ENCODE results near the gene CLEC16A.

CLEC16A gene

GRCh38 chr16:11181242-11181898 is 237.0 kb downstream of the CLEC16A start:
- no peak for DNase-seq (ENCODE audit: low read depth)

- DNase-seq (ENCODE audit: low read depth) = no peak
These were observed 237.5 kb downstream of the CLEC16A start for GRCh38 chr16:11181899-11182279.

DNA sequence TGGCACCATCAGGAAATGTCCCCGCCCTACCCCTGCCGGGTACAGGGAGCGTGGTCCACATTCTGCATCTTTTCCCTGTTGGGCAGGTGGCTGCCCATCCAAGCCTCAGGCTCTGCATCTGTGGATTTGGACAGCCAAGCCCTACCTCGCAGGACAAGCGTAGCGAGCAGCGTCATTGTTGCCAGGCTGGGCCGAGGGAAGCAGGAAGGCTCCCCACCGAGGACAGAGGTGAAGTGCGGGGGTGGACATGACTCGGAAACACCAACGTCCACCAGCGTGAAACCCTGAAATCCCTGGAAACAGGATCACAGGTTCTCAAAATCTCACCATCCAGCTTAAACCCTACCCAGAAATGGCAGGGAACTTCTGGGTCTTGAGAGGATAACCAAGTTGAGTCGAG is 238.0 kb downstream of the CLEC16A start:
- no peak for DNase-seq (ENCODE audit: low read depth)

- DNase-seq (ENCODE audit: low read depth) = no peak
These were observed 238.9 kb downstream of the CLEC16A start for GRCh38 chr16:11183035-11183812.

DNA sequence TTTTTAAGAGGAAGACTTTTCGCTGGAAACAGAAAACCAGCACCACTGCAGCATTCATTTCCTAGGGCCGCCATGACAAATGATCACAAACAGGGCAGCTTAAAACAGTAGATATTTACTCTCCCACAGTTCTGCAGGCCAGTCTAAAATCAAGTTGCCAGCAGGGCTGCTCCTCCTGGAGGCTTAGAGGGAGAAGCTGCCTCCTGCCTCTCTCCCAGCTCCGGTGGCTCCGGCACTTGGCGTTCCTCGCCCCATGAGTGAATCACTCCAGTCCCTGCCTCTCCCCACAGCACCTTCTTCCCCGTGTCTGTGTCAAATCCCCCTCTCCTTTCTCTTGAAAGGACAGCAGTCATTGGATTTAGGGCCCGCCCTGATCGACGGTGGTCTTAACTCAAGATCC is 239.6 kb downstream of the CLEC16A start:
- DNase-seq (ENCODE audit: low read depth) = no peak

DNA sequence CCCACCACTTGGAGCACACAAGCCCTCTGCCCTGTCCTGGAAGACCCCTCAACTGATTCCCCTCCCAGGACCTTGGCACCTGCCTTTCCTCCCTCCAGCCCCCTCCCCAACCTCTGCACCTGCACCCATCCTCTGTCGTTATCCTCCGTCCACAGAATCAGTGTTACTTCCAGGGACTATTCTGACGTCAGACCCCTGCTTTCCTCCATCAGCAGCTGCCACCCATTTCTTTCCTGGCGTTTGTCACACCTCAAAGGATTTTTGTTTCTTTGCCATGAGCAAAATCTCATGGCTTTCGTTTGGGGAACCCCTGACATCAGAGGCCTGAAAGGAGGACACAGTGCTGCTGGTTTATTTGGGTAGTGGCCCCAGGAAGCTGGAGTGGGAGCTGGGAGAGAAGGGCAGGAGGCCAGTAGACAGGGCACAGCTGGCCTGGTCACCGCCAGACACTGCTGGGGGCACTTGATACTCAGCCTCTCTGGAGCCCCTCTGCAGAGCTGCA is 243.2 kb downstream of the CLEC16A start:
- no peak for DNase-seq (ENCODE audit: low read depth)

DNA sequence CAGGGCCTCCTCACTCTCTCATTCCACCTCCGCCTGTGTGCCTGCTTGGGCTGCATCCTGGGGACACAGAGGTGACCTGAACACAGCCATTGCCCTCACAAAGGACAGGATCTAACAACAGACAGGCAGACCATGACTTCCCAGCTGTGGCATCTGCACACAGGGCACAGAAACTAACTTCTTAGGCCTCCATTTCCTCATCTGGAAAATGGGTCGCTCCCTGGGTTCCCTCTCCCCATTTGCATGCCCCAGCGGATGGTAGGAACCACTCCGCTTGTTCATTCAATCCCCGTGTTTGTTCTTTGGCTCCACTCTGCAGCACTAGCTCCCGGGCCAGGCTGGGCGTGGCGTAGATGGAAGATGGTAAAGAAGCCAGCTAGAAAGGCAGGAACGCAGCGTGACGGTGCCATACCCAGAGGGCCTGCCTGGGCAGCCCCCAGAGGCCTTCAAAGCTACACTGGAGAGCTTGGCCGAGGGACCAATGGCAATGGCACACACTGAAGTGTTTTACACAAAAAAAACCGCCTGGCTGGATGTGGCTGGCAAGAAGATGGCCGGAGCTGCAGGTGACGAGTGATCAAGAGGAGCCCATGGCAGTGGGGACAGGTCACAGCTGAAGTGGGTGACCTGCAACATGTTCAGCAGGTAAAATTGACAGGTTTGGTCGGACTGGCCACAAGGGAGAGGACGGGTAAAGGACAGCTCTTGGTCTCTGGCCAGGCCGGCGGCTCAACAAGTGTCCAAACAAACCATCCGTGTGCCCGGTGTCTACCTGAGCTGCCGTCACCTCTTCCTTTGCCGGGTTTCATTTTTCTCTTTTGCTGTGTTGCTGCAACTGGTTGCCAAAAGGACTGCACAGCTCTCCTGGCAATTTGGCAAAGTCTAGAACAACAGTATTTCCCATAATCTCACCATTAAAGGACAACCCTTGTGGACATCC is 244.7 kb downstream of the CLEC16A start:
- no peak for DNase-seq (ENCODE audit: low read depth)

DNA sequence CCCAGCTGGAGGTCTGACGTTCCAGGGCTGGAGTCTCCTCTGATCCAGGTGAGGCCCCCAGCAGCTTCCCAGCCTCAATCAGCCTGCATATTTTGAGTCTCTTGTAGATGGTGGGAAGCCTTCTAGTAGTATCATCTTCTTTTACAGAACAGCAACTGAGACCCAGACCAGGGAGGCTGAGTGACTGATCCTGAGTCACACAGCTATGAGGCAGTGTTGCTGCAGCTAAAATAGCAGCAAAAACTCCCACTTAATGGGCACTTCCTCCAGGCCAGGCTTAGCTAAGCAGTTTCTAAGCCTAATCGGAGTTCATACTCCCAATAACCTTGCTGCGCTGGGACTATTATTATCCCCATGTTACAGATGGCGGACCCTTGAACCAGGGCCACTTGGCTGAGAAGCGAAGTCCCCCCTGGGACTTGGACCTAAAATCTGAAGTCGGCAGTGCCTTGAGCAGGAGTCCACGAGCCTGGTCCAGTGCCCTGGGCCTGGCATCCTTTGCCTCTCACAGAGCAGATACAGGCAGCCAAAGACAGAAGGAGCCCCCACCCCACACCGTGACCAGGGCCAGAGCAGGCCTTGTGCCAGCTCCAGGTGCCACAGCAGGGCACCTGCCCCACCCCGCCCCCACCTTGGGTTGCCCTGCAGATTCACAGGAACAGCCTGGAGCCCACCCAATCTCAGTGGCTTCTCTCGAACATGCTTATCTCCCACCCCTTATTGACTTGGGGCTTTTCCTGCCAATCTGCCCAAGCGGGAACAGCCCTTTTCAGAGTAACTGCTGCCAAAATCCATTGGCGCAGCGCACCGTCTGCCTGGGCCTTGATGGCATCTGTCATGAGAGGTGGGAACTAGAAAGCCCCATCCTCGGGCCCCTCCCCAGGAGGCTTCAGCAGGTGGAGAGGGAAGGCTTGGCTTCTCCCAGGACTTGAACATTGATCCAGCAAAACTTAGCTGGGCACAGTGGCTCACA is 246.5 kb downstream of the CLEC16A start:
- no peak for DNase-seq (ENCODE audit: low read depth)

DNA sequence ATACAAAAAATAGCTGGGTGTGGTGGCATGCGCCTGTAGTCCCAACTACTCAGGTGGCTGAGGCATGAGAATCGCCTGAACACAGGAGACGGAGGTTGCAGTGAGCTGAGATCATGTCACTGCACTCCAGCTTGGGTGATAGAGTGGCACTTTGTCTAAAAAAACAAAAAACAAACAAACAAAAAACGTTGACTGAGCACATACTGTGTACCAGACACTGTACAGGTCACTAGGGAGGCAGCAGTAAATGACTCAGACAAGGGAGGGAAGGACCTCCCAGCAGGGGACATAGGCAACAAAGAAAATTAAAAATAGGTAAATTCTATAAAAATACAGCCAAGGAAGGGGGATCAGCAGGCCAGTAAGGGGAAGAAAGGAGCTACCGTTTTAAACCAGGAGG is 247.3 kb downstream of the CLEC16A start:
- no peak for DNase-seq (ENCODE audit: low read depth)

DNA sequence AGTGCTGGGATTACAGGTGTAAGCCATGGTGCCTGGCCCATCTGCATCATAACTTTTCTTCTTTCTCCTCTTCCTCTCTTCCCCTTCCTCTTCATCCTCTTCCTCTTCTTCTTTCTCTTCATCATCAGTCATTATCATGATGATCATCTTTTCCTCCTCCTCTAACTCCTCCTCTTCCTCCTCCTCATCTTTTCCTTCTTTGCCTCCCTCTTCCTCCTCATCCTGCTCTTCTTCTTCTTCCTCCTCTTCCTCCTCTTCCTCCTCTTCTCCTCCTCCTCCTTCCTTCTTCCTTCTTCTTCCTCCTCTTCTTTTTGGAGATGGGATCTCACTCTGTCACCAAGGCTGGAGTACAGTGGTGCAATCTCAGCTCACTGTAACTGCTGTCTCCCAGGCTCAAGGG is 249.1 kb downstream of the CLEC16A start:
- DNase-seq (ENCODE audit: low read depth) = no peak

DNA sequence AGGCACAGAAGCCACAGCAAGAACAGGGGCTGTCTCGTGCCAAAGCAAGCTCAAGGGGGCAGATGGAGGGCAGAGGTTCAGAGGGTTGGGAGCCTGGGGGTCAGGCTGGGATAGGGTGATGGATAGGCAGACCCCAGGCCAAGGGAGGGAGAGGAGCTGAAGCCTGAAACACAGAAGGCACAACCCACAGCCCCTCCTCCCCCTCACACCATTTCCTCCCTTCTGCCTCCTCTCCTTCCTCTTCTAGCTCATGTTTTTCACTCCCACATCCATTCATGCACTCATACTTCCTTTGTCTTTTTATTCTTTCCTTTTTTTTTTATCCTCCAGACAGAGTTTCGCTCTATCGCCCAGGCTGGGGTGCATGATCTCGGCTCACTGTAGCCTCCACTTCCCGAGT is 250.5 kb downstream of the CLEC16A start:
- no peak for DNase-seq (ENCODE audit: low read depth)

DNA sequence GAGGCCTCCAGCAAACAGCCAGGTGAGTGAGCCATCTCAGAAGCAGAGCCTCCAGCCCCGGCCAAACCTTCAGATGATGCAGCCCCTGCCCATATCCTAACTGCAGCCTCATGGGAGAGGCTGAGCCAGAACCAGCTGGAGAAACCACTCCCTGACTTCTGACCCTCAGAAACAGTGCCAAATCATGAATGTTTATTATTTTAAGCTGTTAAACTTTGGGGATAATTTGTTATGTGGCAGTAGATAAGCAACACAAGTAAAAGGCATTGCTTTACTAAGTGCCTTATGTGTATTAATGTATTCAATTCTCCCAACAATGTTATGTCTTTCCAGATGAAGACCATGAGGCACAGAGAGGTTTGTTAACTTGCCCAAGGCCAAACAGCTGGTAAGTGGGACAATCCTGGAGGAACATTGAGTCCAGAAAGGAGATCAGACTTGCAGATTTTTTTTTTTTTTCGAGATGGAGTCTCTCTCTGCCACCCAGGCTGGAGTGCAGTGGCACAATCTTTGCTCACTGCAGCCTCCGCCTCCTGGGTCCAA is 252.0 kb downstream of the CLEC16A start:
- DNase-seq (ENCODE audit: low read depth) = no peak

GRCh38 chr16:11198375-11198774 is 254.0 kb downstream of the CLEC16A start:
- no peak for DNase-seq (ENCODE audit: low read depth)

- DNase-seq (ENCODE audit: low read depth) = no peak
These were observed 254.5 kb downstream of the CLEC16A start for GRCh38 chr16:11198828-11199227.

- DNase-seq (ENCODE audit: low read depth) = no peak
These were observed 256.2 kb downstream of the CLEC16A start for GRCh38 chr16:11200592-11200991.

DNA sequence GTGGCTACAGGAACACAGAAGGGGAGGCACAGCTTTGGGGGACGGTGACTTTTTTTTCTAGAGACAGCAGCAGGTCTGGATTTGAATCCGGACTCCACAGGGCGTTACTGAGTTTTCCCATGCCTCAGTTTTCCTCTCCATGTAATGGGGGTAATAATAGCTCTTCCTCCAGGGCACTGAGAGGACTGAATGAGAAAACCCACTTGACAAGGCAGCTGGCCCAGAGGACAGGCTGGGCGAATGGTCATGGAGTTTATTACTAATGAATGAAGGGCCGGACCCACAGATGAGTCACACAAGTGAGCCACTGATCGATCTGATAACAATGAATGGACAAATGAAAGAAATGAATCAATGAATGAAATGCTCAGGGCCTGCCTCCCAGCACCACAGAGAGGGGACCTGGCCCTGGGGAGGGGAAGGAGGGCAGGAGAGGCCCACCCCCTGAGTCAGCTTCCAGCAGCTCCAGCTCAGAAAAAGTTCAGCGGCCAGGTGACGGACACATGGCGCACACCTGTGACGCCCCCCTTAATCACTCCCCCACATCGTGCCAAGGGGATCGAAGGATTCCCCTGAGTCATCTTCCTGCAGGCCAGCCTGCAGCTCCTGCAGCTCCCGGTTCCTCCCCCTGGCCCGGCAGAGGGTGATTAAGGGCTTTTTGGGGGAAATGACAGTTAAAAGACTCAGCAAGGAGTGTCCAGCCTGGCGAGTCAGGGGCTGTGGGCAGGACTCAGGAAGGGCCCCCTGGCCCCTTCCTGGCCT is 257.3 kb downstream of the CLEC16A start:
- DNase-seq (ENCODE audit: low read depth) = no peak

DNA sequence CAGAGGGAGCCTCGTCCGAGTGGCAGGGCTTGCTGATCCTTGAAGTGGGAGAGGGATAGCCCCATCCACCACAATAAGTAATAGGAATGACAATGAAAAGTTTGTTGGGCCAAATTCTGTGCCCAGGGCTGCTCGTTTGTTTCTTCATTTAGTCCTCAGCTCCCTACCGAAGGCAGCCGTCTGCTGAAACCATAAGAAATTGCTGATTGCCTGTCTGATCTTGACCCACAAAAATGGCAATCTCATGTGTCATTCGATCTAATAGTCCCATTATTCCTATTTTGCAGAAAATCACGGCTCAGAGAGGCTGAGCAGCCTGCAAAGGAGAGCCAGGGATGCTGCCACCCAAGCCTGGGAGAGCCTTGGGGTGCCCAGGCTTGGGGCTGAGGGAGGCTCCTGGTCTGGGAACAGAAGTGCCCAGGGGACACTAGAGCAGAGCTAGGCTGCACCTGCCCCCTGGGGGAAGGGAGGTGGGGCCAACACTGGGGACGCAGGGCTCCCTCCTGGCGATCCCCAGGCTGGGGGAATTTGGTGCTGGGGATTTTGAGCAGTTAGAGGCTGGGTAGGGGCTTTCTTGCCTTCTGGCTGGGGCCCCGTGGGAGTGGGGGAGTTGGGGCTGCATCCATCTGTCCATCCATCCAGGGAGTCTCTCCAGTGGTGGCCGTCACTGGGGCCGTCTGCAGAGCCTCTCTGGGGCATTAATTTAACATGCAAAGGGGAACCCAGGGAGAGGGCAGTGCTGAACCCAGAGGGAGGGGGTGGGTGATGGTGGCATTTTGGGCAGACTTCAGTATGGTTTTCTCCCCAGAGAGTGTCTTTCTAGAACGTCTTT is 258.1 kb downstream of the CLEC16A start:
- no peak for DNase-seq (ENCODE audit: low read depth)

DNA sequence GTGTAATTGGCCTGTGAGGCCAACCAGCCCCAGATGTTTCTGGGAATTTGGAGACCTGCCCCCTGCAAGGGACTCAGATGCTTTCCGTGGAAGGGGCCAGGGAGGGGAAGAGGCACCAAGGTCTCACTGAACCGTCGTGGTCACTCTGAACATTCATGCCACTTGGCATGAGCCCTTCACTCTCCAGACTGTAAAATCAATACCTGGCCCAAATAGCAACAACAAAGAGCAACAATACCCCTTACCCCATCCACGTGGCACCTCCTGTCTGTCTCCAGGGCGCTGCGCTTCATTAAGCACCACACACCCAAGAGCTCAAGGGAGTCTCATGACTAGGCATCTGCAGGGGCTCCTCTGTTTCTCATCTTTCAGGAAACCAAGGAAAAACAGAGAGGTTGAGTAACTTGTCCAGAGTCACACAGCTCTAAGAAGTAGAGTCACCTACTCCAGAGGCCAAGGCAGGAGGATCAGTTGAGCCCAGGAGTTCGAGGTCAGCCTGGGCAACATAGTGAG is 258.8 kb downstream of the CLEC16A start:
- DNase-seq (ENCODE audit: low read depth) = no peak

DNA sequence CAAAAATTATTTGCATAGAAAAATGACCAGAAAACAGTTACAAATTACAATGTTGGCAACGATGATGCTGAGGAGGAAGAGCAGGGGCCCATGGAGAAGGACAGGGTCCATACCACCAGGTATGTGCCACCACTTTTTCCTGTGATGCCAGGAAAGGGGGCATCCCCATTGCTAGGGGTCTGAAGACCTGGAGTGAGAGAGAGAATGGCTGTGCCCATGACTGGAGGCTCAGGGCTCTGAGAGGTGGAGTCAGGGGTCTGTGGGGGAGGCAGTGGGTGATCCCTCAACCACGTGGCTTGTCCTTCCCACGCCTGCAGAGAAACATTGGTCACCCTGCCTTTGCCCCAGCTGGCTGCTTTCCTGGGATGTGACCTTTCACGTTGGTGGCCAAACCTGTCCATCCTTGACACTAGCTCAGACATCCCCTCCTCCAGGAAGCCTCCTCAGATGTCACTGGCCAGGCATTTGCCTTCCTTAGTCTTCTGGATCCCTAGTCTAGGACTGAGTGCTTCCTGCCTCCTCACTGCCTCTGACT is 260.2 kb downstream of the CLEC16A start:
- DNase-seq (ENCODE audit: low read depth) = no peak

Data from activated T-helper 9 cell treated with anti-CD3 and anti-CD28 coated beads, Interleukin-2, amount 50 U/mL, for 16 hours (primary cell).